HepG2 (cell line): ENCODE results near the gene DCAF16.

Experiments used
- BCL6 ChIP-seq: IDR thresholded peaks from 2 replicates; pipeline ENCODE4 v1.6.1; 2016; ENCODE audit warnings: missing genetic modification reagents, missing compliant biosample characterization
- EP300 ChIP-seq, 3 experiments: sonication (generic) in 1 of 3; formaldehyde crosslinking in 1 of 3; IDR thresholded peaks; 2 replicates each; pipeline versions ENCODE4 v1.5.1 to v1.6.1; 2011 to 2020; ENCODE audit warnings: low read depth in 2 of 3, low read length in 2 of 3, borderline replicate concordance in 1 of 3, improper control_type of control experiment in 1 of 3, mild to moderate bottlenecking in 1 of 3, missing genetic modification reagents in 1 of 3, moderate library complexity in 1 of 3
- ERF ChIP-seq: IDR thresholded peaks from 2 replicates; pipeline ENCODE4 v1.6.1; 2018; ENCODE audit warnings: missing biosample characterization, missing genetic modification reagents
- KAT7 ChIP-seq: IDR thresholded peaks from 2 replicates; pipeline ENCODE4 v1.6.1; 2018; ENCODE audit warnings: borderline replicate concordance, missing compliant biosample characterization
- MAZ ChIP-seq, 2 experiments: sonication (generic) in 1 of 2; formaldehyde crosslinking in 1 of 2; IDR thresholded peaks; 2 replicates each; pipeline versions ENCODE4 v1.5.0 to v1.6.1; 2012 to 2020; ENCODE audit warnings: low read depth in 2 of 2, mild to moderate bottlenecking in 2 of 2, borderline replicate concordance in 1 of 2, improper control_type of control experiment in 1 of 2, low read length in 1 of 2, missing genetic modification reagents in 1 of 2, moderate library complexity in 1 of 2
- NFRKB ChIP-seq: fragments of 450-650 bp; IDR thresholded peaks from 2 replicates; pipeline ENCODE4 v1.6.1; 2017
- PHB2 ChIP-seq: fragments of 450-650 bp; IDR thresholded peaks from 2 replicates; pipeline ENCODE4 v1.6.1; 2018; ENCODE audit not compliant: partially characterized antibody
- SMARCC2 ChIP-seq: fragments of 450-650 bp; IDR thresholded peaks from 2 replicates; pipeline ENCODE4 v1.6.1; 2017; ENCODE audit warnings: antibody characterized with exemption, mild to moderate bottlenecking
- ZFP37 ChIP-seq: sonication (generic); formaldehyde crosslinking; IDR thresholded peaks from 2 replicates; pipeline ENCODE4 v1.4.0; 2020; ENCODE audit warnings: missing genetic modification reagents, borderline replicate concordance
- ZNF207 ChIP-seq: fragments of 450-650 bp; IDR thresholded peaks from 2 replicates; pipeline ENCODE4 v1.6.1; 2016; ENCODE audit warnings: antibody characterized with exemption, borderline replicate concordance
- ZNF598 ChIP-seq: sonication (generic); formaldehyde crosslinking; IDR thresholded peaks from 2 replicates; pipeline ENCODE4 v1.5.1; 2020; ENCODE audit warnings: mild to moderate bottlenecking, missing genetic modification reagents, borderline replicate concordance
- TF ChIP-seq, protein P1 (sequence below): fragments of 450-650 bp; IDR thresholded peaks from 2 replicates; pipeline ENCODE4 v1.6.1; 2017; ENCODE audit warnings: mild to moderate bottlenecking

DNA sequence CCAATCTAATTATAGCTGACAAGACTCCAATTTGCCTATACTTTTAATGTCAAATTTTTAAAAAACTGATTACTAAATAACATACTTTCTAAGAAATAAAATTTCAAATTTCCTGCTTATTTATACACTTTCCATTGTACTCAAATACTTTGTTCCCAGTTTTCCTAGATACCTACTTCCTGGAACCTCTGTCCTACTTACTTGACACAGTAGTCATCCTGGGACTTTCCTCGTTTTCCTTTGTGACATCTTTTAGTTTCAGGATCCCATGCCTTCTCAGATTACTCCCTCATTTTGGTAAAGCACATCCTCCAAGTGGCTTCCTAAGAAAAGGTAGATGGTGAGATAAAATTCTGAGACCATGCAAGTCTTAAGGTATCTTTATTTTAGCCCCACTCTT is 15.8 kb downstream of the DCAF16 start:
- TF ChIP-seq MAZ (IDR thresholded peaks at IDR 0.05; ENCODE audit: borderline replicate concordance, low read depth, low read length), result no peak
- TF ChIP-seq MAZ (CRISPR knock-in tag; IDR thresholded peaks at IDR 0.05; ENCODE audit: low read depth), result no peak
- TF ChIP-seq, protein P1, sequence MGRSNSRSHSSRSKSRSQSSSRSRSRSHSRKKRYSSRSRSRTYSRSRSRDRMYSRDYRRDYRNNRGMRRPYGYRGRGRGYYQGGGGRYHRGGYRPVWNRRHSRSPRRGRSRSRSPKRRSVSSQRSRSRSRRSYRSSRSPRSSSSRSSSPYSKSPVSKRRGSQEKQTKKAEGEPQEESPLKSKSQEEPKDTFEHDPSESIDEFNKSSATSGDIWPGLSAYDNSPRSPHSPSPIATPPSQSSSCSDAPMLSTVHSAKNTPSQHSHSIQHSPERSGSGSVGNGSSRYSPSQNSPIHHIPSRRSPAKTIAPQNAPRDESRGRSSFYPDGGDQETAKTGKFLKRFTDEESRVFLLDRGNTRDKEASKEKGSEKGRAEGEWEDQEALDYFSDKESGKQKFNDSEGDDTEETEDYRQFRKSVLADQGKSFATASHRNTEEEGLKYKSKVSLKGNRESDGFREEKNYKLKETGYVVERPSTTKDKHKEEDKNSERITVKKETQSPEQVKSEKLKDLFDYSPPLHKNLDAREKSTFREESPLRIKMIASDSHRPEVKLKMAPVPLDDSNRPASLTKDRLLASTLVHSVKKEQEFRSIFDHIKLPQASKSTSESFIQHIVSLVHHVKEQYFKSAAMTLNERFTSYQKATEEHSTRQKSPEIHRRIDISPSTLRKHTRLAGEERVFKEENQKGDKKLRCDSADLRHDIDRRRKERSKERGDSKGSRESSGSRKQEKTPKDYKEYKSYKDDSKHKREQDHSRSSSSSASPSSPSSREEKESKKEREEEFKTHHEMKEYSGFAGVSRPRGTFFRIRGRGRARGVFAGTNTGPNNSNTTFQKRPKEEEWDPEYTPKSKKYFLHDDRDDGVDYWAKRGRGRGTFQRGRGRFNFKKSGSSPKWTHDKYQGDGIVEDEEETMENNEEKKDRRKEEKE, result no peak
- no peak for TF ChIP-seq BCL6 (CRISPR knock-in tag)
- TF ChIP-seq ERF (CRISPR knock-in tag), result no peak
- TF ChIP-seq NFRKB, result no peak
- TF ChIP-seq ZNF207, result no peak
- no peak for TF ChIP-seq KAT7
- no peak for TF ChIP-seq ZFP37 (CRISPR knock-in tag)
- TF ChIP-seq PHB2, result no peak
- no peak for TF ChIP-seq ZNF598 (CRISPR knock-in tag)
- no peak for TF ChIP-seq SMARCC2
- TF ChIP-seq EP300 (IDR thresholded peaks at IDR 0.05; ENCODE audit: low read depth in 2 of 2, low read length in 2 of 2), result no peak
- TF ChIP-seq EP300 (CRISPR knock-in tag; IDR thresholded peaks at IDR 0.05; ENCODE audit: borderline replicate concordance), result no peak
